Measurements from ENCODE around the gene GCNT2.
"Not testable (repeated sequence)": the region's sequence is repeated elsewhere in the genome, so short reads cannot be mapped to it uniquely, and the experiment has no call there.

GCNT2 gene

GRCh38 chr6:10547809-10548208 is 26.7 kb downstream of the GCNT2 start:
- no peak for DNase-seq (ENCODE audit: low spot score)

DNA sequence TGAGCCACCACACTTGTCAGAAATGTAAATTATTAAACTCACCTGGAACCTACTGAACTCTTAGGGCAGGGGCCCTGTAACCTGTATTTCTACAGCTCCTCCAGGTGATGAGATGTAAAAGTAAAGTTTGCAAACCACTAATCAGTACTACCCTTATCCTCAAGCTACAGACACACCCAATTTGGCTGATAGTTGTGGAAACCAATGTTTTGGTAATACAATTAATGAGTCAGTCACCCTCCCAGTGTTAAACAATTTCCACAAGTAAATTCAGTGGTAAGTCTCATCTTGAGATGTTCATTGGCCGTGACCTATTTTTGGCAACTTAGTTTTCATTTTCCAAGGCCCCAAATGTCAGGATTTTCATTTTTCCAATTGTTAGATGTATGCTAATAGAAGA is 29.6 kb downstream of the GCNT2 start:
- no peak for DNase-seq (ENCODE audit: low spot score)

DNA sequence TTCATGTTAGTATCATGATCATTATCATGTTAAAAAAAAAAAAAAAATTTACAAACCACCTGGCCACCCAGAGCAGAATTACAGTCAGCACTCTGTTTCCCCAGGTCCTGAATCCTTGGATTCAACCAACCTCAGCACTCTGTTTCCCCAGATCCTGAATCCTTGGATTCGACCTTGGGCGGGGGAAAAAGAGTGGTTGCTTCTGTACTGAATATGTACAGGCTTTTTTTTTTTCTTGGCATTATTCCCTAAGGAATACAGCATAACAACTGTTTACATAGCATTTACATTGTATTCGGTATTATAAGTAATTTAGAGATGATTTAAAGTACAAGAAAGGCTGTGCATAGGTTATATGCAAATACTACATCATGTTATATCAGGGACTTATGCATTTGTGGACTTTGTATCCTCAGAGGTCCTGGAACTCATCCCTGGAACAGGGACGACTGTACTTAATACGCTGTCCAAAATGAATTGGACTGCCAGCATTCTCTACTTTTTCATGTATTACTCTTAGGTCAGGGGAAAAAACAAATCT is 31.2 kb downstream of the GCNT2 start:
- DNase-seq (ENCODE audit: low spot score) = no peak

DNA sequence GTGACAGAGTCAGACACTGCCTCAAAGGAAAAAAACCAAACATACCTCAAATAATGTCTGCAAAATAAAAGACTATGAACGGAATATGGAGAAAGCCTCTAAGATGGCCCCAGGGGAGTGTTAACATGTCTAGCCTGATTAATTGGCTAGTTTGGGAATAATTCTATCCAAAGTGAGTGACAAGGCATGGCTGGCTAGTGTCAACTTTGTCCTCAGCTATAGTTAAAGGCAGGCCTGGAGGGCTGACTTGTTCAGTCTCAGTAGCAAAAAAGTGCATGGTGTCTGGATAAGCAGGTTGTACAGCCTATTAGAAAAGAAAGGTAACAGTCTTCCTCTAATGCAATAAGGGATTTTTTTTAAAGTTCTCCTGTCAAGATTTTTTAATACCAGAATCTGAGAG is 32.7 kb downstream of the GCNT2 start:
- no peak for DNase-seq (ENCODE audit: low spot score)

GRCh38 chr6:10554826-10555225 is 33.7 kb downstream of the GCNT2 start:
- no peak for DNase-seq (ENCODE audit: low spot score)

GRCh38 chr6:10555625-10556309 is 34.6 kb downstream of the GCNT2 start:
- DNase-seq (ENCODE audit: low spot score) = peak; percentile 91

DNA sequence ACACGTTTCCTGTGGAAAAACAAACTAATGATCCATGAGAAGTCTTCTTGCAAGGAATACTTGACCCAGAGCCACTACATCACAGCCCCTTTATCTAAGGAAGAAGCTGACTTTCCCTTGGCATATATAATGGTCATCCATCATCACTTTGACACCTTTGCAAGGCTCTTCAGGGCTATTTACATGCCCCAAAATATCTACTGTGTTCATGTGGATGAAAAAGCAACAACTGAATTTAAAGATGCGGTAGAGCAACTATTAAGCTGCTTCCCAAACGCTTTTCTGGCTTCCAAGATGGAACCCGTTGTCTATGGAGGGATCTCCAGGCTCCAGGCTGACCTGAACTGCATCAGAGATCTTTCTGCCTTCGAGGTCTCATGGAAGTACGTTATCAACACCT is 35.4 kb downstream of the GCNT2 start:
- DNase-seq (ENCODE audit: low spot score) = peak; percentile 35

DNA sequence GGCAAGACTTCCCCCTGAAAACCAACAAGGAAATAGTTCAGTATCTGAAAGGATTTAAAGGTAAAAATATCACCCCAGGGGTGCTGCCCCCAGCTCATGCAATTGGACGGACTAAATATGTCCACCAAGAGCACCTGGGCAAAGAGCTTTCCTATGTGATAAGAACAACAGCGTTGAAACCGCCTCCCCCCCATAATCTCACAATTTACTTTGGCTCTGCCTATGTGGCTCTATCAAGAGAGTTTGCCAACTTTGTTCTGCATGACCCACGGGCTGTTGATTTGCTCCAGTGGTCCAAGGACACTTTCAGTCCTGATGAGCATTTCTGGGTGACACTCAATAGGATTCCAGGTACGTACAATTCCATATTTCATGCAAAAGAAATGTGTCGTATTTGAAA is 35.8 kb downstream of the GCNT2 start:
- peak; percentile 32 for DNase-seq (ENCODE audit: low spot score)

DNA sequence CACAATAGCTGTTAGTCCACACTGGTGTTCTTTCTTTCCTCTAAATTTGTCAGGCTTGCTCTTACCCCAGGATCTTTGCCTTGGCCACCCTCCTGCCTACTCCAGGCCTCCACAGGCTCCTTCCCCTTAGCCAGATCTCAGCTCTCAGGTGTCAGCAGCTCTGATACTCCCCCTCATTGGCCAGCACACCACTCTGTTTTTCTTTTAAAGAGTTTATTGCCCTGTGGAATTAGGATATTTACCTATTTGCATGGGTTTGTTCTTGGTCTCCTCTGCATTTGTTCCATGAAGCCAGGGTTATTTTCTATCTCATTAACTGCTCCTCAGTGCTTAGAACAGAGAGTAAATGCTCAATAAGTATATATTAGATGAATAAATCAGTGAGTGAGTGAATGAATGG is 36.8 kb downstream of the GCNT2 start:
- peak; percentile 50 for DNase-seq (ENCODE audit: low spot score)

DNA sequence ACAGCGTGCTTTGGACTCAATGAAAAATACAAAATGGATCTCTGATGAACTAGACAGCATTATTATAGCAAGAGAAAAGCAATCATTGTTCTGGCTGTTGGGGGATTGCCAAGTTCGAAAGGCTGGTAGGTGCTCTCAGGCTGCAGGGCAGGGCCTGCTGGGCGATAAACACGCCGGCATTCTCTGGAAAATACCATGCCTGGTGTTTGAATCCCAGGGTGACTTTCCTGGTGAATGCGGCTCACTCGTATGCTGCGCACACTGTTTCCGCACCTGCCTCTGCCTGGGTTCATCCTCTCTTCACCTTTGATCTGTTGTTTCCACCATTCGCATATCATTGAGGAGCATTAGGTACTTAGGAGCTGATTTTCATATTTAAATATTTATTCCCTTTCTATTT is 37.4 kb downstream of the GCNT2 start:
- DNase-seq (ENCODE audit: low spot score) = peak; percentile 71

GRCh38 chr6:10559522-10560152 is 38.5 kb downstream of the GCNT2 start:
- DNase-seq (ENCODE audit: low spot score) = peak; percentile 74

- no peak for DNase-seq (ENCODE audit: low spot score)
Observed at GRCh38 chr6:10561611-10562199, 40.6 kb downstream of the GCNT2 start.

- peak; percentile 38 for DNase-seq (ENCODE audit: low spot score)
Observed at GRCh38 chr6:10564975-10565673, 44.0 kb downstream of the GCNT2 start.

DNA sequence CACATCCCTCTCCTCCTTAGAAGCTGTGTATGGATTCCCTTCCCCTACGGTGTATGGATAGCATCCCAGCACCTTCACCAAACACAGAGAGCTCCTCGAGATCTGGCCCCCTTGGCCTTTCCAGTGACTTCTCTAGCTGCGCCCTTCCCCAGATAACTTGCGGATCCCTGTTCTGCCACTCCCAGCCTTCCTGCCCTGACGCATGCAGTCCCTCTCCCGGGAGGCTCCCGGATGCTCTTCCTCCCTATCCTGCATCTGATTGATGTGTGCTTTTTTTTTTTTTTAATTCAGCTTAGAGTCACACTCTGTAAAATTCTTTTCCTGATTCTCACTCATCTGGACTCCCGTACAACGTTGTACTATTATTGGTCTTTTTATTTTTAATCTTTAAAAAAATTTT is 44.8 kb downstream of the GCNT2 start:
- DNase-seq (ENCODE audit: low spot score) = no peak

- no peak for DNase-seq (ENCODE audit: low spot score)
Observed at GRCh38 chr6:10567256-10568026, 46.3 kb downstream of the GCNT2 start.

DNA sequence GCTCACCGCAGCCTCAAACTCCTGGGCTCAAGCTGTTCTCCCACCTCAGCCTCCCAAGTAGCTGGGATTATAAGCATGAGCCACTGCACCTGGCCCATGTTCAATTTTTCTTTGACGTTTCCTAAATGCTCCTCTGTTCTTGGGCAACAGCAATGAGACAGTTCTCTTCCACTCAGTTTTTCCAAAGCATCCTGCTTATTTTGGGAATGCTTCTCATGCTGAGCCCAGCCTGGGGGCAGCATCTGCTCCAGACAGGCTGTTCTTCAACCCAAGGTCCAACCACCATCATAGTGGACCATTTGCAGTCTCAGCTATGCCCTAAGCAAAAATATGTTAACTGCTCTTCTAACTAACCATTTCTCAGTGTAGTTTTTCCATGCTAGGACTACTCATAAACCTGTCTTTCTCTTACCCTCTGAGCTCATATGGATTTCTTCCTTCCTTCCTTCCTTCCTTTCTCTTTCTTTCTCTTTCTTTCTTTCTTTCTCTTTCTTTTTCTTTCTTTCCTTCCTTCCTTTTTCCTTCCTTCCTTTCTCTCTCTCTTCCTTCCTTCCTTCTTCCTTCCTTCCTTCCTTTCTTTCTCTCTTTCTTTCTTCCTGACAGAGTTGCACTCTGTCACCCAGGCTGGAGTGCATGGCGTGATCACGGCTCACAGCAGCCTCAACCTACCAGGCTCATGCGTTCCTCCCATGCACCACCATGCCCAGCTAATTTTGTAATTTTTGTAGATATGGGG is 48.4 kb downstream of the GCNT2 start:
- peak; percentile 22 for DNase-seq (ENCODE audit: low spot score)

GRCh38 chr6:10575519-10575918 is 54.4 kb downstream of the GCNT2 start:
- DNase-seq (ENCODE audit: low spot score) = not testable (repeated sequence)

- no peak for DNase-seq (ENCODE audit: low spot score)
Observed at GRCh38 chr6:10576226-10576625, 55.1 kb downstream of the GCNT2 start.

DNA sequence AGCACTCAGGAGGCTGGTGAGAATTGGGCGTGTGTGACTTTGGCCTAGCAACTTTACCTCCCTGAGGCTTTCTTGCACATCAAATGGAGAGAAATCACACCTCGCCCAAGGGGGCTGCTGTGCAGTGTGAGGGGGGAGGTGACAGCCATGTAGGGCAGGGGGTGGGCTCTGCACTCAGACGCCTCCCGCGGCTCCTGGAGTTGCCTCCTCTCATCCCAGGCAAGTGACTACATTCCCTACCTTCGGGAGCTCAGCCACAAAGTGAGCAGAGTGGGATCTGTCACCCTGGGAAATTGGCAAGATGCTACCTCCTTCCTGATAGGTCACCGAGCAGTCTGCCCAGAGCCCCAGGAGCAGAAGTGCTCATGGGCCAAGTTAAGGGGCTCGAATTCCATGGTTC is 56.0 kb downstream of the GCNT2 start:
- no peak for DNase-seq (ENCODE audit: low spot score)

GRCh38 chr6:10578723-10579122 is 57.6 kb downstream of the GCNT2 start:
- DNase-seq (ENCODE audit: low spot score) = no peak

GRCh38 chr6:10579803-10580202 is 58.7 kb downstream of the GCNT2 start:
- no peak for DNase-seq (ENCODE audit: low spot score)

All from cerebellar cortex (tissue), 1 donor.